Frontal cortex (tissue), 4 donors: ENCODE results near the gene TRAPPC10. TPM values are rescaled to one million over a fixed set of nuclear protein-coding genes. Genes with fewer than 3 reads are reported as not detected.

Experiments used
- DNase-seq, 2 donors: peaks; one replicate each; pipeline ENCODE4 v3.0.0; 2012; ENCODE audit warnings: low spot score in 2 of 2
- FAIRE-seq: peaks from 2 replicates; lab custom pipeline; 2012; peaks lifted over from hg19 to GRCh38; lab: Jason Lieb, UNC
- total RNA-seq: library from RNA; depleted of rRNA; stranded (reverse); fragments of >200 nt; gene quantifications from one replicate; pipeline ENCODE4 v1.2.3, GENCODE V29; 2014
- donor health status: control.
- donor health status: control.
- donor health status: control.

The TRAPPC10 gene
- total RNA-seq, 1 donor from 2014 or later = 15.1 TPM

DNA sequence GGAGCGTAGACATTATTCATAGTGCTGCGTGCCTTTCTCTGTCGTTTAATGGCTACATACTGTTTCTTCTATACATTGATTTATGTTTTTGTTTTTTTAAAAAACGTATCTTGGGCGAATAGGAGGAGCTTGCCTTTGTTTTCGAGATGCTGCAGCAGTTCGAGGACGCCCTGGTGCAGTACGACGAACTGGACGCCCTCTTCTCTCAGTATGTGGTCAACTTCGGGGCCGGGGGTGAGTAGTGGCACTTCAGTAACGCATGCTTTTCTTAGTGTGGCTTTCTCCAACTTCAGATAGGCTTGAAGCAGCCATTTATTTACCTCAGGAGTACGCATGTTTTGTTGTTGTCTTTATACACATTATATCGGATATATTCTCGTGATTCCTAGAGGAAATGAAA is 46.9 kb downstream of the TRAPPC10 start:
- FAIRE-seq (no peak), DNase-seq (no peak)

DNA sequence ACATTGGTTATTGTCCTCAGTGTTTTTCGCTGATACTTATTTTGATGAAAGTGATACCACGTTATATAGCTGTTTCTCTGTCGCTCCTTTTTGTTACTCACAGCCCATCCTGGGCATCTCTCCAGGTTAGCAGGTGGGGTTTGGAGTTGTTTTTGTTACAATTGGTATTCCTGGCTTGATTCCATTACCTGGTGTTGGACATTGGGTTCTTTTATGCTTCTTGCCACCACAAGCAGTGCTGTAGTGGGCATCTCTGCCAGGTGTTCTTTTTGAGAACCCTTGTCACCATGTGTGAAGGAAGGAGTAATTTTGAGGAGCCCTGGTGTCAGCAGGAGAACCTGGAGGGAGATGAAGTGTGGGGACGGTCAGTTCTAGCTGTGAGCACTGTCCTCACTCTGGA is 47.6 kb downstream of the TRAPPC10 start:
- FAIRE-seq (no peak), DNase-seq (no peak)

DNA sequence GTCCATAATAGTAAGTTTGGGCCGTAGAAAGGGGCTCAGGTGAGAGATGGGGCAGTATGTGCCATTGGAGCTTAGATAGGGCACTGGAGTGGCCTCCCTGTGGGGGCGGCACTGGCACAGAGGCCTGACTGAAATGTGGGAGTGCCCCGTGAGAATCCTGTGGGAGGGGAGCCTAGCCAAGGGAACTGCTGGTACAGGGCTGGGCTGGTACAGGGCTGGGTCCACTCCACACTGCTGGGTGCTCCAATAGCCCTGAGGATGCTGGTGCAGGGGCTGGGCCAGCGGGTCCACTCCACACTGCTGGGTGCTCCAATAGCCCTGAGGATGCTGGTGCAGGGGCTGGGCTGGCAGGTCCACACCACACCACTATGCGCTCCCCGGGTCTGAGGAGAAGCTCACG is 50.3 kb downstream of the TRAPPC10 start:
- no peak for DNase-seq
- no peak for FAIRE-seq

DNA sequence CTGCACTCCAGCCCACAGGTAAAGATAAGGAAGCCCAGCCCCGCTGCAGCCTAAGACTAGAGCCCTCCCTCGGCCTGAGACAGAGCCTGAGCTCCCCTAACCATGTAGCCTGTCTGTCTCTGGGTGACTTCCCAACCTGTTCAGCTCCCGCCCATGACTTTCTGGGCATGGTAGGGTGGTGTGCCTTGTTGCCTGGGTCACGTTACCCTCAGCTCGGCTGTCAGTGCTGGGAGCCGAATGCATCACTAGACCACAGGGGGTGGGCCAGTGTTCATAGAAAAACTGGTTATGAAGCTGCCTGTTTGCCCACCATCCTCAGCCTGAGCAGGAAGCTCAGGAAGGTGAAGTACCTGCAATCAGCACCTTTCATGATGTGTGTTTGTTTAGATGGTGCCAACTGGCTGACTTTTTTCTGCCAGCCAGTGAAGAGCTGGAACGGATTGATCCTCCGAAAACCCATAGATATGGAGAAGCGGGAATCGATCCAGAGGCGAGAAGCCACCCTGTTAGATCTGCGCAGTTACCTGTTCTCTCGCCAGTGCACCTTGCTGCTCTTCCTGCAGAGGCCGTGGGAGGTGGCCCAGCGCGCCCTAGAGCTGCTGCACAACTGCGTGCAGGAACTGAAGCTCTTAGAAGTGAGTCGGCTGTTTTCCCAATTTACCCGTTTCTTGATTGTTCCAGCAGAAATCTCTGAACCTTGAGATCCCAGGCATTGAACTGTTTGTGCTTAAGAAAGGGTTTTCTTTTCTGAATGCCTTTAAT is 51.2 kb downstream of the TRAPPC10 start:
- DNase-seq (no peak), FAIRE-seq (no peak)

DNA sequence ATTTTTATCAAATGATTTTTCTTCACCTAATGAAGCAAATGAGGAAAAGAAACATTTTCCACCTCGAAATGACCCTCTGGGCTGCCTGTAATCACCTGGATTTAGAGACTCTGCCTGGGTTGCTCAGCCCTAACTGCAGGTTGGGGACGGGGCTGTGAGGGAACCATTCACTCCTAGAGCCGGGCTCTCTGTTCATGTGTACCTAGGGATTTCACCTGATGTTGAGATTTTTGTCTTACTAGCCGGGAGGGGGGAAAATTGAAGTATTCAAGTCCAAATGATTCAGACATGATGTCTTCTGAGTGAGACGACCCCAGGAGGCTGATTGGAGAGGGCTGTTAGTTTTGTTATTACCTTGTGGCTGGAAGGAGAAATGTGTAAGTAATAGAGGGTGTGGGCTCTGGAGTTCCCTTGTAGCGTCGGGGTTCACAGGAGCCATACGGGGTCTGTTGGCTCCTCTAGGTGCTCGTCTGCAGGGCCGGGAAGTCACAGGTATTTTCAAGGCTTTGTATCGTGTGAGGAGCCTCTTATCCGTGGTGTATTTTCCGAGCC is 52.8 kb downstream of the TRAPPC10 start:
- FAIRE-seq (no peak), DNase-seq (no peak)

DNA sequence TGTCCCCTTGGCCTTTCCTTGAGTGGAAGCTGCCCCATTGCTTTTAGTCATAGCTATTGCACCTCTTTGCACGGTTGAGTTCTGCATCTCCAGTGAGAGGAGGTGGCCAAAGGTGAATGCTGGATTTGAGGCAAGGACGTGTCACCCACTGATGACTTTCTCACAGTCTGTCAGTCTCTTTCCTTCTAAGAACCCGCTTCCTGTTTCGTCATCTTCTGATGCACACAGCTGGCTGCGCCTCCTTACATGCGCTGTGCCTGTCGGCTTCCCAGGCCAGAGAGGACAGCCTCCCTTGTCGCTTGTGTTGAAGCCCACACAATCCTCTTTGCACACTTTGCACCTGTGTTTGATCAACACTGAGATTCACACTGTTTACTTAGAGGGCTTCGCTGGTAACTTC is 53.3 kb downstream of the TRAPPC10 start:
- DNase-seq = no peak
- no peak for FAIRE-seq

DNA sequence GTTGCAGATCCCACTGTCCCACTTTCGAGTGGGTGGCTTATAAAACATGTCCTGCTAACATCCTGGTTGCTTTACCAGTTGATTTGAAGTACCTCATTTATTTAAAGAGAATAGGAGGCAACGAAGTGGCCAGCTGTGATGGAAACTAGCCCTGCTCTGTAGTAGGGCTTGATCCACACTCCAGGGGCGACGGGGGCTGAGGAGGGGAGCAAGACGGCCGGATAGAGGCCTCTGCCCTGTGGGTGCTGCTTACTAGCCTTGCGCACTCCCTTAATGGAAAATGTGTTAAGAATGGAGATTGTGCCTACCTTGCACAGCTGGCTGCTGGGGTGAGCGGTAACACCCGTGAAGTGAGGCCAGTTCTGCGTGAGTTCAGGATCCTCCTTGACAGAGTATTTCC is 54.0 kb downstream of the TRAPPC10 start:
- FAIRE-seq (no peak), DNase-seq (no peak)

DNA sequence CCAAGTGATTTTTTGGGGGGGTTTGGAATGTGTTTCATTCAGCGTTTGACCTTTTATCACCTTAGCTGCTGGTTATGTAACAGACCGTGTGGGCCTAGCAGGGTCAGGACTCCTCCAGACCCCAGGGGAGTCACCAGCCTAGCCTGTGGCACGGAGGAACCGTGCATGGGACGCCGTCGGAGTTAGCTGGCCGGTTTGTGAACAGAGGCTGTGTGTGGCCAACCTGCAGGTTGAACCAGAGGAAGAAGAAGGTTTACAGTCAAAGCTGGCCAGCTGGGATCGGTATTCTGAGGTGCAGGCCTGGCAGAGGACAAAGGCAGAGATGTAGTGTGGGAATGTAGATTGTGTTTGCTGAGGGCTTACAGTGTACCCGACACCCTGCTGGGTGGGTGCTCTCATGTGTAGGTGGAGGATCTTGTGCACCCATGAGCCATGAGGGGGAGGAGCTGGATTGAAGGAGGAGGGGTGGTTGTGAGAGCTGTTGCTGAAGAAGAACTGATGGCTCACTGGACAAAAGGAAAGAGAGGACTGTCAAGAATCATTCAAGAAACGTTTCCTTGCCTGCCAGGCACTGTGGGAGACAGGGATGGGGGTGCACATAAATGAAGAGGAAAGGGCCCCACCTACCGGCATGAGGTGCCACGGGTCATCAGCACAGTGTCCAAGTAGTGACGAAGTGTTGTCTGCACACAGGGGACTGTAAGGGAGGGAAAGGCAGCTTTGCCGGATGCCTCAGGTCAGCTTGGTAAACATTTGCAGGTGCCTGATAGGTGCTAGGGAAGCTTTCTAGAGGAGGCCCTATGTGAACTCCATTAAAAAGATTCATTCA is 55.1 kb downstream of the TRAPPC10 start:
- DNase-seq (no peak), FAIRE-seq (no peak)

DNA sequence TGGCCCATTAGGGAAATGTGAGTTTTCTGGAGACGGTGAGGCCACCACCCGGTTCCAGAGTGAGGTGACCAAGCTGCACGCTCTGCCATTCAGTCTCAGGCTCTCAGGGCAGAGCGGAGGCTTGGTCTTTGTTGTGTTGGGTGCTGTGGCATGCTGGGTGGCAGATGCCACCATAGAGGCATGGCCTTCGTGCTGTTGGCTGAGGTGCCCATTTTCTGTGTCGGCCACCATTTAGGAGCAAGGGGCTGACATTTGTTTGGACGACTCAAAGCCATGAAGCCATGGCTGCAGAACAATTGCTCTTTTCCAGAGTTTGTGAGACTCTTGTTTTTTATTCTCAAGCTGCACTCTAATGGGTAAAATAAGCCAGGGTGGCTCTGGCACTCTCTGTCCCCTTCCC is 58.3 kb downstream of the TRAPPC10 start:
- no peak for FAIRE-seq

DNA sequence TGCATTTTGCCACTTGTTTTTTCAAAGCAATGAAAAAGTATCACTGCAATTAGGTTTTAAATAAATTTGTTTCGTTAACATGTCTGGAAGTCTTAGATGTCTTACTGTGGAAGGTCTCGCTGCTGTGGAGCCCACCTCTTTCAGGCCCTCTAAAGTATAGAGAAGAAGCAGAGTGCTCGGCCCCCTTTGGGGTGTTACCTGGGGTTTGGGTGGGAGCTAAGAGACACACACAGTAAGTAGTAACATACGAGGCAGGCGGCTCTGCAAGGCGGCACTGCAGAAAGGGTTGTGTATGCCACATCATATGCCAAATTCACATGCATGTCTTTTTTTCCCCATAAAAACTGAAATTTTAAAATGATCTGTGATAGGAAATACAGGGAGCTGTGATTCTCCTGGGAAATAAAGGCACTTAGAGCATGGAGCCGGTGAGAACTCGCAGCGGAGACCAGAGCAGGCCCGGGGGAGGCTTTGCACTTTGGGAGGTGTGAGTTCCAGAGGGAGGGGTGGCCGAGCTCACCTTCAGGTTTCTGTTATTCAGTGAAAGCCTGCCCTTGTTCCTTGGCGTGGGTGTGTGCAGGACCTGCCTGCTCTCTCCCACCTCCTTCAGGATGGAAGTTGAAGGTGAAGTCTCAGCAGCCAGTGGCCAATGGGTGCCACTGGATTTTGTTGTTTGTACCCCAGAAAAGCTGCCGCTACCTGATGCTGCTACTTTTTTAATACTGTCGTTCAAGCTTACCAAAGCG is 59.4 kb downstream of the TRAPPC10 start:
- FAIRE-seq (no peak), DNase-seq (no peak)

More for the DNA sequence above, 58.3 kb downstream of the TRAPPC10 start:
- no peak for DNase-seq

DNA sequence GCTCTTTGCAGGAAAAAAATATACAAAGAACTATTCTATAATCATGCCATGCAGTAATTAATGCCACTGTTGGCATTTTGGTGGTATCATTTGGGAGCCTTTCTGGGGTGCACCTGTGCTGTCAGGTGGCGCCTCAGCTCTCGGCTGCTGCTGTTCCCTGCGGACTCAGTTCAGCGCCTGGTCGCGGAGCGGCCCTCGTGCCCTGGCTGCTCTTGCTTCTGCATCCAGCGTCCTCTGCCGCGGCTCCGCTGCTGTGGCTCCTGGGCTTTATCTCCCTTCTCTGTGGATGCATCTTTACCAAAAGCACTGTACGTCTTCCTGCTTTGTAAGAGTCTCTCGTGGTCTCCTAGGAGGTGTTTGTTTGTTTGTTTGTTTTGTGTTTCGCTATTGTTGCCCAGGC is 60.0 kb downstream of the TRAPPC10 start:
- no peak for FAIRE-seq
- DNase-seq = no peak

DNA sequence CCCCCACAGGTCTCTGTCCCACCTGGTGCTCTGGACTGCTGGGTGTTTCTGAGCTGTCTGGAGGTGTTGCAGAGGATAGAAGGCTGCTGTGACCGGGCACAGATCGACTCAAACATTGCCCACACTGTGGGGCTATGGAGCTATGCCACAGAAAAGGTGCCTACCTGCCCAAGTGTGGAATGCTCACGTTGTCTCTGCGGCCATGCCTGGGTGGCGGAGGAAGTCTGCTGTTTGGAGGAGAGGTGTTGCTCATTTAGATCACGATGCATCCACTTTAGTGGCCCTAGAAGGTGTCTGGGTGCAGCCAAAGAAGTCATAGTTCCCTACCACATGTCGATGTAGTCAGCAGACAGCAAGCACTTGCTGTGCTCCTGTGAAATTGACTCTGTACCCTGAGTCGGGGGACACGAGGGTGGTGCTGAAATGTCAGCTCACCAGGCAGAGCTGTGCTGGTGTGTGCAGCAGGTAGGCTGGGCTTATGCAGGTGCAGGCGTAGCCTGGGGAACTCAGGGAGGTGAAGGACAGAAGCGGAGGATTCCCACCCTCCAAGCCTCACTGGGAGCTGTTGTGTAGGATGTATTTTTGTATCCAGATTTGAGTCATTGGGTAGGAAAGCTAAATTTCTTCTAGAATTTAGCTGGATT is 62.3 kb downstream of the TRAPPC10 start:
- DNase-seq (no peak), FAIRE-seq (no peak)

DNA sequence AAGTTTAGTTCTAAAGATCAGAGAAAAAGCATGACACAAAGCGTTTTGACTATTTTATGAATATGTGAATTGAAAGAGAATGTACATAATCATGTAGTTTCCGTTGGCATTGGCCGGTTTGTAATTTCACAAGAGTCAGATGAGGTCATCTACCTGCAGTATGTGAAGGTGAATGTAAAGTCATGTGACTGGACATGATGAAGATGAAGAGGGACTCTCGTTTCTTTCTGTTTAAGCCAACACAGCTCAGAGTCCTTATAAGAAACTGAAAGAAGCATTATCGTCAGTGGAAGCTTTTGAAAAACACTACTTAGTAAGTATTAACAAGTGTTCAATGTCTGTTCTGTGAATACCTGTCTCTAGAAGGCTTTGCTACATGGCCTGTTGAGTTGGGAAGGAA is 64.2 kb downstream of the TRAPPC10 start:
- FAIRE-seq = no peak
- DNase-seq = no peak

DNA sequence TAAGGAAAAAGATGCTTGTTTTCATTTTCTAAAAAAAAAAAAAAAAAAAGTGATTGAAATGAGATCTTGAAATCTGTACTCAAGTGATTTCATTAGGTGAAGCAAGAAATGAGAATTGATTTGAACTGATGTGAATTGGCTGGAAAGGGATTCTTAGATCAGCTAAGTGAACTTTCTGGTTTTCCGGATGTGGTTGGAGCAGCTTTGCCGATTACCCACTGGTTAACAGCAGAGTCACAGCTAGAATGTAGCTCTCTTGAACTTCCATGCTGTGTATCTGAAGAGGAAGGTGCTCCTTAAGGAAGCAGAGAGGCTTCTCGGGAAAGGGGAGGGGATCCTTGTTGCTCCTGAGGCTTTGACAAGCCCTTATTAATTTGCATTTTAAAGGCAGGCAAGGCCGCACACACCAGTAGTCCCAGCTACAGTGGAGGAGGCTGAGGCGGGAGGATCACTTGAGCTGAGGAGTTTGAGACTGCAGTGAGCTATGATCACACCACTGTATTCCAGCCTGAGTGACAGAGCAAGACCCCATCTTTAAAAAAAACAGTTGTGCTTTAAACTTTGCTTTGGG is 66.4 kb downstream of the TRAPPC10 start:
- no peak for FAIRE-seq
- DNase-seq = no peak

DNA sequence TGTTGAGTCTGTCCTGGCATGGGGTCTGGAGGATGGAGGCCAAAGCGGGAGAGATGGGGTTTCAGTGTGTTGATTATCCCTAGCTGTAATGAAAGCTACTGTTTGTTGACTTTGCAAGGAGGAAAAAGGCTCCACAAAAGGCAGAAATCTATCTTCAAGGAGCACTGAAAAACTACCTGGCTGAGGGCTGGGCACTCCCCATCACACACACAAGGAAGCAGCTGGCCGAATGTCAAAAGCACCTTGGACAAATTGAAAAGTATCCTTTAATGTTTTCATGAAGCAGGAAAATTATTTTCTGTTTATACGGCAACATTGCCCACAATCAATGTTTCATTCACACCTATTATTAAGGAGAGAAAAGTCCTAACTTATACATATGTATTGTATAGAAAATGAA is 67.3 kb downstream of the TRAPPC10 start:
- DNase-seq (no peak), FAIRE-seq (no peak)

DNA sequence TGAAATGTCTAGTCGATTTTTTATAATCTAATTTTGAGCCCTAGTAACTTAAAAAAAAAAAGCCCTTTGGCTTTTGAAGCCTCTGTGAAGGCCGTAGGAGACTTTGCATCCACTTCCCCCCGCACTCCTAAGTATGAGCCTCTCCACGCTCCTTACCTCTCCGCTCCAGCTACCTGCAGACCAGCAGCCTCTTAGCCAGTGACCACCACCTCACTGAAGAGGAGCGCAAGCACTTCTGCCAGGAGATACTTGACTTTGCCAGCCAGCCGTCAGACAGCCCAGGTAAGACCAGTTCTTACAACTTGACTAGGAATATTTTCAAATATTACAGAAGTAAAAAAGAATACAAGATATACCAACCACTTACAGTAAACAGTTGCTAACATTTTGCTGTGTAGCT is 67.7 kb downstream of the TRAPPC10 start:
- no peak for FAIRE-seq
- DNase-seq = no peak

DNA sequence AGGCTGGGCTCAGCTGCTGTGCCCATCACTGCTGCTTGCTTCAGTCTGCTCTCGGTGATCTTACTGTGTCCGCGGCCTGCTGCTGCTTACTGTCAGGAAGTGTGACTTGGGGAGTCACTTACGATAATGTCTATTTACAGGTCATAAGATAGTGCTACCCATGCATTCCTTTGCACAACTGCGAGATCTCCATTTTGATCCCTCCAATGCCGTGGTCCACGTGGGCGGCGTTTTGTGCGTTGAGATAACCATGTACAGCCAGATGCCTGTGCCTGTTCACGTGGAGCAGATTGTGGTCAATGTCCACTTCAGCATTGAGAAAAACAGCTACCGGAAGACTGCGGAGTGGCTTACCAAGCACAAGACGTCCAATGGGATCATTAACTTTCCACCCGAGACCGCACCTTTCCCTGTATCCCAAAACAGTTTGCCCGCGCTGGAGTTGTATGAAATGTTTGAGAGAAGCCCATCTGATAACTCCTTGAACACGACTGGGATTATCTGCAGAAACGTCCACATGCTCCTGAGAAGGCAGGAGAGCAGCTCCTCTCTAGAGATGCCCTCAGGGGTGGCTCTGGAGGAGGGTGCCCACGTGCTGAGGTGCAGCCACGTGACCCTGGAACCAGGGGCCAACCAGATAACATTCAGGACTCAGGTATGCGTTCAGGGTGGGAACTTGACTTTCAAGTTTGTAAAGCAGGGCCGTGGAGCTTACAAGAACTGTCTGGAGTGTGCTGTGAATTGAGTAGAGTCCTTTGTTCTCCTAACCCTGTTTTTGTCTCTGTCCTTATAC is 70.7 kb downstream of the TRAPPC10 start:
- no peak for DNase-seq
- no peak for FAIRE-seq

DNA sequence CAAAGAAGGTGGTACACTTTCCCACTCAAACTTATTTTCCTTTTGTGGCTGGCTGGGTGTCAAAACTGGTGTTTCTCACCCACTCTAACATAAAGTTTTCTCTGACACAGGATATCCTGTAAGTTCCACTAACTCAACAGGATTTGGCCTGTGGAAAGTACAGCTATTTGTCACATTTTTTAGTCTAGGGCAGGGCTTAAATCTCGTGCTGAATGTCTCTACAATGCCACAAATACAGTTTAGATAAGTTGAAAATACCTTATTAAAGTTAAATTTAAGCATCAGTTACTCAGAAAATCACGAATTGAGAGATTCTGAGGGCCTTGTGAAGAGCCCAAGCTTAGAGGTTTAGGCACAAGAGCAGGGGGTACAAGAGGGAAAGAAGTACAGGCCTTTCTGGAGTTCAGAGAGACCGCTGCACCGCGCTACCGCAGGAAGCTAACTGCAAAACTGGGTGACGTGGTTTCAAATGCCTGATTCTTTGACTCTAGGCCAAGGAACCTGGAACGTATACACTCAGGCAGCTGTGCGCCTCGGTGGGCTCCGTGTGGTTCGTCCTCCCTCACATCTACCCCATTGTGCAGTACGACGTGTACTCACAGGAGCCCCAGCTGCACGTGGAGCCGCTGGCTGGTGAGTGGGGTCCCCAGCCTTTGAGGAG is 71.7 kb downstream of the TRAPPC10 start:
- no peak for DNase-seq
- FAIRE-seq = no peak
